GM03348 (cell line): ENCODE measurements around the gene KLK4.

ENCODE experiments used
- DNase-seq: peaks from one replicate; pipeline ENCODE4 v3.0.0; 2012; ENCODE audit warnings: low spot score

The KLK4 gene

DNA sequence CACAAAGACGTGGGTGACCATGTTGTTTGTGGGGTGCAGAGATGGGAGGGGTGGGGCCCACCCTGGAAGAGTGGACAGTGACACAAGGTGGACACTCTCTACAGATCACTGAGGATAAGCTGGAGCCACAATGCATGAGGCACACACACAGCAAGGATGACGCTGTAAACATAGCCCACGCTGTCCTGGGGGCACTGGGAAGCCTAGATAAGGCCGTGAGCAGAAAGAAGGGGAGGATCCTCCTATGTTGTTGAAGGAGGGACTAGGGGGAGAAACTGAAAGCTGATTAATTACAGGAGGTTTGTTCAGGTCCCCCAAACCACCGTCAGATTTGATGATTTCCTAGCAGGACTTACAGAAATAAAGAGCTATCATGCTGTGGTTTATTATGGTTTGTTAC lies 32.3 kb downstream of the KLK4 start:
- DNase-seq: no peak

DNA sequence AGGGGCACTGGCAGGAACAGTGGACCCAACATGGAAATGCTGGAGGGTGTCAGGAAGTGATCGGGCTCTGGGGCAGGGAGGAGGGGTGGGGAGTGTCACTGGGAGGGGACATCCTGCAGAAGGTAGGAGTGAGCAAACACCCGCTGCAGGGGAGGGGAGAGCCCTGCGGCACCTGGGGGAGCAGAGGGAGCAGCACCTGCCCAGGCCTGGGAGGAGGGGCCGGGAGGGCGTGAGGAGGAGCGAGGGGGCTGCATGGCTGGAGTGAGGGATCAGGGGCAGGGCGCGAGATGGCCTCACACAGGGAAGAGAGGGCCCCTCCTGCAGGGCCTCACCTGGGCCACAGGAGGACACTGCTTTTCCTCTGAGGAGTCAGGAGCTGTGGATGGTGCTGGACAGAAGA lies 33.9 kb downstream of the KLK4 start:
- DNase-seq: no peak

DNA sequence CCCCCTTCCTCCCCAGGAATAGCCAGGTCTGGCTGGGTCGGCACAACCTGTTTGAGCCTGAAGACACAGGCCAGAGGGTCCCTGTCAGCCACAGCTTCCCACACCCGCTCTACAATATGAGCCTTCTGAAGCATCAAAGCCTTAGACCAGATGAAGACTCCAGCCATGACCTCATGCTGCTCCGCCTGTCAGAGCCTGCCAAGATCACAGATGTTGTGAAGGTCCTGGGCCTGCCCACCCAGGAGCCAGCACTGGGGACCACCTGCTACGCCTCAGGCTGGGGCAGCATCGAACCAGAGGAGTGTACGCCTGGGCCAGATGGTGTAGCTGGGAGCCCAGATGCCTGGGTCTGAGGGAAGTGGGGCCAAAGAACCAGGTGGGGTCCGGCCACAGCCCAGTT lies 34.7 kb downstream of the KLK4 start:
- no peak for DNase-seq

DNA sequence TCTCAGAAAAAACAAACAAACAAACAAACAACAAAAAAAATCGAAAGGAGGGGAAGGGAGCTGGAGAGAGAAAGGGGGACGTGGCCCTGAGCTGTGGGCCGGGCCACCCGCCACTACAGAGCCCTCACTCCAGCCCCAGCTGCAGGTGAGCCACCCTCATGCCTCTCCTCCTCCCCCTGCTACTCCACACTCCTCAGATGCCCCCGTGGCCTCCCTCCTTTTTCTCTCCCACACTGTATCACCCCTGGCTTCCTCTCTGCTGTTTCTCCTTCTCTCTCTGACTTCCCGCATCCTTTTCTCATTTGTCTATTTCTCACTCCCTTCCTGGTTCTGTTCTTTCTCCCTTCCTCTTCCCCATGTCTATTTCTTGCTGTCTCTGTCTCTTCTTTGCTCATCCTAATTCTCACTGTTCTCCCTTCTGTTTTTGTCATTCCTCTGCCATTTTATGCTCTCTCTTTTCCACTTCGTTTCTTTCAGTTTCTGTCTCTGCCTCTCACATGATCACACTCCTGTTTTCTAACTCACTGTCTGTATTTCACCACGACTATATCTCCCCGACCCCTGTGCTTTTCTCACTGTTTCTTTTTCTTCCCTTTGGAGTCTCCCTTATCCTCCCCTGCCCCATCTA lies 35.3 kb downstream of the KLK4 start:
- DNase-seq: no peak

DNA sequence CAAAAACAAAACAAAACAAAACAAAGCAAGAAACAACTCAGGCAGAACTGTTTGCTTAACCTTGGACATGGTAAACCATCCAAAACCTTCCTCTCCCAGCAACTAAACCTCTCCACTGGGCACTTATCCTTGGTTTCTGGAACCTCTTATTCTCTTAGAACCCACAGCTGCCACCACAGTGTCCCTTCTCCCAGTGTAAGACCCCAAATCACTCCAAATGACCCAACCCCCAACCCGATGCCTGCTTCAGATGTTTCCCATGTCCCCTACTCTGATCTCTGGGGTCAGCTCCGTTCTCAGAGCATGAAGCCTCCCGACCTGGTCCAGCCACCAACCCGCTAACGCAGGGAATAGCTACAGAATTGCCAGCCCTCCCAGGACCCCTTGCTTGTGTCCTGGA lies 37.0 kb downstream of the KLK4 start:
- DNase-seq: no peak

DNA sequence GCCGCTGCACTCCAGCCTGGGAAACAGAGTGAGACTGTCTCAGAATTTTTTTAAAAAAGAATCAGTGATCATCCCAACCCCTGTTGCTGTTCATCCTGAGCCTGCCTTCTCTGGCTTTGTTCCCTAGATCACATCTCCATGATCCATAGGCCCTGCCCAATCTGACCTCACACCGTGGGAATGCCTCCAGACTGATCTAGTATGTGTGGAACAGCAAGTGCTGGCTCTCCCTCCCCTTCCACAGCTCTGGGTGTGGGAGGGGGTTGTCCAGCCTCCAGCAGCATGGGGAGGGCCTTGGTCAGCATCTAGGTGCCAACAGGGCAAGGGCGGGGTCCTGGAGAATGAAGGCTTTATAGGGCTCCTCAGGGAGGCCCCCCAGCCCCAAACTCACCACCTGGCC lies 38.1 kb downstream of the KLK4 start, which contains the start of gene KLK2:
KLK2 (plus strand) TSS at position 384 of the 400 bp plus-strand sequence. CDS start 35 bp downstream, outside the sequence.
- no peak for DNase-seq

DNA sequence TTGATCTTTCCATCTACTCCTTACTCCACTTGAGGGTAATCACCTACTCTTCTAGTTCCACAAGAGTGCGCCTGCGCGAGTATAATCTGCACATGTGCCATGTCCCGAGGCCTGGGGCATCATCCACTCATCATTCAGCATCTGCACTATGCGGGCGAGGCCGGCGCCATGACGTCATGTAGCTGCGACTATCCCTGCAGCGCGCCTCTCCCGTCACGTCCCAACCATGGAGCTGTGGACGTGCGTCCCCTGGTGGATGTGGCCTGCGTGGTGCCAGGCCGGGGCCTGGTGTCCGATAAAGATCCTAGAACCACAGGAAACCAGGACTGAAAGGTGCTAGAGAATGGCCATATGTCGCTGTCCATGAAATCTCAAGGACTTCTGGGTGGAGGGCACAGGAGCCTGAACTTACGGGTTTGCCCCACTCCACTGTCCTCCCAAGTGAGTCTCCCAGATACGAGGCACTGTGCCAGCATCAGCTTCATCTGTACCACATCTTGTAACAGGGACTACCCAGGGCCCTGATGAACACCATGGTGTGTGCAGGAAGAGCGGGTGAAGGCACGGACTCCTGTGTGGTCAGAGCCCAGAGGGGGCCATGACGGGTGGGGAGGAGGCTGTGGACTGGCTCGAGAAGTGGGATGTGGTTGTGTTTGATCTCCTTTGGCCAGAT lies 40.6 kb downstream of the KLK4 start:
- no peak for DNase-seq

DNA sequence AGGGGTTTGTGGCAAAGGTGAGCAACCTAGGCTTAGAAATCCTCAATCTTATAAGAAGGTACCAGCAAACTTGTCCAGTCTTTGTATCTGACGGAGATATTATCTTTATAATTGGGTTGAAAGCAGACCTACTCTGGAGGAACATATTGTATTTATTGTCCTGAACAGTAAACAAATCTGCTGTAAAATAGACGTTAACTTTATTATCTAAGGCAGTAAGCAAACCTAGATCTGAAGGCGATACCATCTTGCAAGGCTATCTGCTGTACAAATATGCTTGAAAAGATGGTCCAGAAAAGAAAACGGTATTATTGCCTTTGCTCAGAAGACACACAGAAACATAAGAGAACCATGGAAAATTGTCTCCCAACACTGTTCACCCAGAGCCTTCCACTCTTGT lies 41.7 kb downstream of the KLK4 start:
- DNase-seq: no peak

DNA sequence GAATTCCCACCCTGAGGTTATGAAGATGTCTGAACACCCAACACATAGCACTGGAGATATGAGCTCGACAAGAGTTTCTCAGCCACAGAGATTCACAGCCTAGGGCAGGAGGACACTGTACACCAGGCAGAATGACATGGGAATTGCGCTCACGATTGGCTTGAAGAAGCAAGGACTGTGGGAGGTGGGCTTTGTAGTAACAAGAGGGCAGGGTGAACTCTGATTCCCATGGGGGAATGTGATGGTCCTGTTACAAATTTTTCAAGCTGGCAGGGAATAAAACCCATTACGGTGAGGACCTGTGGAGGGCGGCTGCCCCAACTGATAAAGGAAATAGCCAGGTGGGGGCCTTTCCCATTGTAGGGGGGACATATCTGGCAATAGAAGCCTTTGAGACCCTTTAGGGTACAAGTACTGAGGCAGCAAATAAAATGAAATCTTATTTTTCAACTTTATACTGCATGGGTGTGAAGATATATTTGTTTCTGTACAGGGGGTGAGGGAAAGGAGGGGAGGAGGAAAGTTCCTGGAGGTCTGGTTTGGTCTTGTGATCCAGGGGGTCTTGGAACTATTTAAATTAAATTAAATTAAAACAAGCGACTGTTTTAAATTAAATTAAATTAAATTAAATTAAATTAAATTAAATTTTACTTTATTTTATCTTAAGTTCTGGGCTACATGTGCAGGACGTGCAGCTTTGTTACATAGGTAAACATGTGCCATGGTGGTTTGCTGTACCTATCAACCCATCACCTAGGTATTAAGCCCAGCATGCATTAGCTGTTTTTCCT lies 49.5 kb downstream of the KLK4 start:
- no peak for DNase-seq

DNA sequence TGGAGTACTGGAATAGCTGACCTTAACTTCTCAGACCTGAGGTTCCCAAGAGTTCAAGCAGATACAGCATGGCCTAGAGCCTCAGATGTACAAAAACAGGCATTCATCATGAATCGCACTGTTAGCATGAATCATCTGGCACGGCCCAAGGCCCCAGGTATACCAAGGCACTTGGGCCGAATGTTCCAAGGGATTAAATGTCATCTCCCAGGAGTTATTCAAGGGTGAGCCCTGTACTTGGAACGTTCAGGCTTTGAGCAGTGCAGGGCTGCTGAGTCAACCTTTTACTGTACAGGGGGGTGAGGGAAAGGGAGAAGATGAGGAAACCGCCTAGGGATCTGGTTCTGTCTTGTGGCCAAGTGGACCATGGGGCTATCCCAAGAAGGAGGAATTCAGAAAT lies 50.2 kb downstream of the KLK4 start:
- no peak for DNase-seq

DNA sequence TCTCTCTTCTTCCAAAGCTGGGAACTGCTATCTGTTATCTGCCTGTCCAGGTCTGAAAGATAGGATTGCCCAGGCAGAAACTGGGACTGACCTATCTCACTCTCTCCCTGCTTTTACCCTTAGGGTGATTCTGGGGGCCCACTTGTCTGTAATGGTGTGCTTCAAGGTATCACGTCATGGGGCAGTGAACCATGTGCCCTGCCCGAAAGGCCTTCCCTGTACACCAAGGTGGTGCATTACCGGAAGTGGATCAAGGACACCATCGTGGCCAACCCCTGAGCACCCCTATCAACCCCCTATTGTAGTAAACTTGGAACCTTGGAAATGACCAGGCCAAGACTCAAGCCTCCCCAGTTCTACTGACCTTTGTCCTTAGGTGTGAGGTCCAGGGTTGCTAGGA lies 51.3 kb downstream of the KLK4 start:
- no peak for DNase-seq

DNA sequence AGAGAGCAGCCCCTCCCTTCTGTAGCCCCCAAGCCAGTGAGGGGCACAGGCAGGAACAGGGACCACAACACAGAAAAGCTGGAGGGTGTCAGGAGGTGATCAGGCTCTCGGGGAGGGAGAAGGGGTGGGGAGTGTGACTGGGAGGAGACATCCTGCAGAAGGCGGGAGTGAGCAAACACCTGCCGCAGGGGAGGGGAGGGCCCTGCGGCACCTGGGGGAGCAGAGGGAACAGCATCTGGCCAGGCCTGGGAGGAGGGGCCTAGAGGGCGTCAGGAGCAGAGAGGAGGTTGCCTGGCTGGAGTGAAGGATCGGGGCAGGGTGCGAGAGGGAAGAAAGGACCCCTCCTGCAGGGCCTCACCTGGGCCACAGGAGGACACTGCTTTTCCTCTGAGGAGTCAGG lies 52.3 kb downstream of the KLK4 start:
- DNase-seq: no peak

DNA sequence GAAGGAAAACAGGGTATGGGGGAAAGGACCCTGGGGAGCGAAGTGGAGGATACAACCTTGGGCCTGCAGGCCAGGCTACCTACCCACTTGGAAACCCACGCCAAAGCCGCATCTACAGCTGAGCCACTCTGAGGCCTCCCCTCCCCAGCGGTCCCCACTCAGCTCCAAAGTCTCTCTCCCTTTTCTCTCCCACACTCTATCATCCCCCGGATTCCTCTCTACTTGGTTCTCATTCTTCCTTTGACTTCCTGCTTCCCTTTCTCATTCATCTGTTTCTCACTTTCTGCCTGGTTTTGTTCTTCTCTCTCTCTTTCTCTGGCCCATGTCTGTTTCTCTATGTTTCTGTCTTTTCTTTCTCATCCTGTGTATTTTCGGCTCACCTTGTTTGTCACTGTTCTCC lies 53.8 kb downstream of the KLK4 start:
- no peak for DNase-seq
